Measurements from ENCODE around the gene PLEKHA1.

DNA sequence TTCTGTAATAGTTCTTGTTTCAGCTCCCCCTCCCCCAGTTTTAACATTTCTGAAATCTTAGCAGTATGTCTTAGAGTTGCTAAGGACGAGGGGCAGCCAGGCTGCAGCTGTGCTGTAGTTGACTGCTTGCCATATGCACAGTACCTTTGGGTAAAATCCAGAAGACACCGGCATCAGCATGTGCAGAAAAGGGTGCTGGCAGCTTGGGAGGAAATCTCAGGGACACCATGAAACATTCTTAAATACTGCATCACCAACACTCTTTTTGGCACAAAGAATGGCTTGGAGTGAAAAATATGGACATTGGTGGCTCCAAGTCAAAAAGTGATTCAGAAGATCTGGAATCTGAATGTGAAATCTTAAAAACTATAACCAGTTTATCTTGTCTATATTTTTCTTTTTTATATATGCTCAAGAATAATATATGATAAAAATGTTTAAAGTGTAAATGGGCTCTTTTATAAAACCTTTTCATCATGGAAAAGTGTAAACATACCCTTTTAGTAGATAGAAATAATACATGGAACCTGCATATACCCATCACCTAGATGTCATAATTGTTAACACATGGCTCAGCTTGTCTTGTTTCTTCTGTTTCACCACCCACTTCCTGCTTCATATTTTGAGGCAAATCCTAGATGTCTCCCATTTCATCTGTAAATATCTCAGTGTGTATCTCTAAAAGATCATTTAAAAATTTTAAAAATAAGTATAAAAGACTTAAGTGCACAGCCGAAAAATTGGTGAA lies 45.5 kb downstream of the PLEKHA1 start:
- TF ChIP-seq SP1 (IDR thresholded peaks at IDR 0.05) = no peak
- no peak for TF ChIP-seq RAD21 (IDR thresholded peaks at IDR 0.05)
- TF ChIP-seq, protein P1, sequence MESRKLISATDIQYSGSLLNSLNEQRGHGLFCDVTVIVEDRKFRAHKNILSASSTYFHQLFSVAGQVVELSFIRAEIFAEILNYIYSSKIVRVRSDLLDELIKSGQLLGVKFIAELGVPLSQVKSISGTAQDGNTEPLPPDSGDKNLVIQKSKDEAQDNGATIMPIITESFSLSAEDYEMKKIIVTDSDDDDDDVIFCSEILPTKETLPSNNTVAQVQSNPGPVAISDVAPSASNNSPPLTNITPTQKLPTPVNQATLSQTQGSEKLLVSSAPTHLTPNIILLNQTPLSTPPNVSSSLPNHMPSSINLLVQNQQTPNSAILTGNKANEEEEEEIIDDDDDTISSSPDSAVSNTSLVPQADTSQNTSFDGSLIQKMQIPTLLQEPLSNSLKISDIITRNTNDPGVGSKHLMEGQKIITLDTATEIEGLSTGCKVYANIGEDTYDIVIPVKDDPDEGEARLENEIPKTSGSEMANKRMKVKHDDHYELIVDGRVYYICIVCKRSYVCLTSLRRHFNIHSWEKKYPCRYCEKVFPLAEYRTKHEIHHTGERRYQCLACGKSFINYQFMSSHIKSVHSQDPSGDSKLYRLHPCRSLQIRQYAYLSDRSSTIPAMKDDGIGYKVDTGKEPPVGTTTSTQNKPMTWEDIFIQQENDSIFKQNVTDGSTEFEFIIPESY (IDR thresholded peaks at IDR 0.05) = no peak
- TF ChIP-seq, protein P2, sequence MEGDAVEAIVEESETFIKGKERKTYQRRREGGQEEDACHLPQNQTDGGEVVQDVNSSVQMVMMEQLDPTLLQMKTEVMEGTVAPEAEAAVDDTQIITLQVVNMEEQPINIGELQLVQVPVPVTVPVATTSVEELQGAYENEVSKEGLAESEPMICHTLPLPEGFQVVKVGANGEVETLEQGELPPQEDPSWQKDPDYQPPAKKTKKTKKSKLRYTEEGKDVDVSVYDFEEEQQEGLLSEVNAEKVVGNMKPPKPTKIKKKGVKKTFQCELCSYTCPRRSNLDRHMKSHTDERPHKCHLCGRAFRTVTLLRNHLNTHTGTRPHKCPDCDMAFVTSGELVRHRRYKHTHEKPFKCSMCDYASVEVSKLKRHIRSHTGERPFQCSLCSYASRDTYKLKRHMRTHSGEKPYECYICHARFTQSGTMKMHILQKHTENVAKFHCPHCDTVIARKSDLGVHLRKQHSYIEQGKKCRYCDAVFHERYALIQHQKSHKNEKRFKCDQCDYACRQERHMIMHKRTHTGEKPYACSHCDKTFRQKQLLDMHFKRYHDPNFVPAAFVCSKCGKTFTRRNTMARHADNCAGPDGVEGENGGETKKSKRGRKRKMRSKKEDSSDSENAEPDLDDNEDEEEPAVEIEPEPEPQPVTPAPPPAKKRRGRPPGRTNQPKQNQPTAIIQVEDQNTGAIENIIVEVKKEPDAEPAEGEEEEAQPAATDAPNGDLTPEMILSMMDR (IDR thresholded peaks at IDR 0.05; ENCODE audit: low read depth, low read length, missing input control) = no peak
- no peak for TF ChIP-seq FOXA2 (IDR thresholded peaks at IDR 0.05)
- TF ChIP-seq EGR1 (IDR thresholded peaks at IDR 0.05; ENCODE audit: low read depth in 2 of 2) = no peak
- TF ChIP-seq TAF1 (conservative IDR thresholded peaks at IDR 0.05) = no peak
- TF ChIP-seq ATF3 (IDR thresholded peaks at IDR 0.05) = no peak
- no peak for TF ChIP-seq REST (IDR thresholded peaks at IDR 0.05)
- no peak for TF ChIP-seq MAX (IDR thresholded peaks at IDR 0.05)
- no peak for TF ChIP-seq RXRA (IDR thresholded peaks at IDR 0.05)

Measured in liver (tissue), 3 donors.